WTC11 (cell line): ENCODE measurements around the gene C1orf159. TPM values are rescaled to one million over a fixed set of nuclear protein-coding genes. Genes with fewer than 3 reads are reported as not detected.

Experiments
- ATAC-seq: fragments of 200-7000 bp; cut with Tn5 transposase; 2 replicates; pipeline ENCODE4 v1.10.0; 2021; ENCODE audit warnings: mild to moderate bottlenecking, moderate library complexity
- CTCF ChIA-PET: fragments of 300-600 bp; sonication (Branson Sonifier 250); formaldehyde crosslinking; loops from one replicate; lab custom pipeline; 2021; ENCODE audit warnings: antibody characterized with exemption; lab: Charles Lee
- POLR2A ChIA-PET: fragments of 350-600 bp; sonication (Branson Sonifier 250); formaldehyde crosslinking; loops from one replicate; lab custom pipeline; 2021; ENCODE audit warnings: antibody characterized with exemption; lab: Charles Lee
- DNase-seq: peaks from one replicate; pipeline ENCODE4 v3.0.0; 2021; ENCODE audit warnings: low spot score
- H3K27ac Mint-ChIP-seq: 2 replicates; pipeline ENCODE4 v1.8.0; 2021; ENCODE audit warnings: mixed read lengths
- H3K27me3 Mint-ChIP-seq: 2 replicates; pipeline ENCODE4 v1.8.0; 2021; ENCODE audit warnings: low read depth, mild to moderate bottlenecking, moderate library complexity, mixed read lengths
- H3K36me3 Mint-ChIP-seq: 2 replicates; pipeline ENCODE4 v1.8.0; 2021; ENCODE audit warnings: mixed read lengths
- H3K4me1 Mint-ChIP-seq: 2 replicates; pipeline ENCODE4 v1.8.0; 2022; ENCODE audit warnings: mixed read lengths
- H3K4me3 Mint-ChIP-seq: 2 replicates; pipeline ENCODE4 v1.8.0; 2021; ENCODE audit warnings: mild to moderate bottlenecking, moderate library complexity, mixed read lengths
- H3K9me3 Mint-ChIP-seq: 2 replicates; pipeline ENCODE4 v1.8.0; 2021; ENCODE audit warnings: mixed read lengths
- EMX1 ChIP-seq: fragments of 250-450 bp; sonication (Bioruptor Pico); IDR thresholded peaks from 2 replicates; pipeline ENCODE4 v1.8.0; 2021; ENCODE audit warnings: mild to moderate bottlenecking
- FOXP1 ChIP-seq: sonication (generic); formaldehyde crosslinking; IDR thresholded peaks from 2 replicates; pipeline ENCODE4 v1.8.0; 2022; ENCODE audit warnings: missing genetic modification reagents, mild to moderate bottlenecking, moderate library complexity, borderline replicate concordance
- GRHL2 ChIP-seq: fragments of 250-450 bp; sonication (Bioruptor Pico); IDR thresholded peaks from 2 replicates; pipeline ENCODE4 v1.8.0; 2022; ENCODE audit warnings: mild to moderate bottlenecking, moderate library complexity; ENCODE audit not compliant: insufficient replicate concordance, severe bottlenecking
- JAZF1 ChIP-seq: fragments of 250-450 bp; sonication (Bioruptor Pico); IDR thresholded peaks from 2 replicates; pipeline ENCODE4 v1.9.0; 2021; ENCODE audit warnings: moderate library complexity, mild to moderate bottlenecking, inconsistent platforms
- JUN ChIP-seq: sonication (generic); formaldehyde crosslinking; IDR thresholded peaks from 2 replicates; pipeline ENCODE4 v1.8.0; 2023; ENCODE audit warnings: mild to moderate bottlenecking, missing genetic modification reagents
- KAT7 ChIP-seq: sonication (generic); formaldehyde crosslinking; IDR thresholded peaks from 2 replicates; pipeline ENCODE4 v1.8.1; 2023; ENCODE audit warnings: missing genetic modification reagents, mild to moderate bottlenecking, borderline replicate concordance
- NFATC4 ChIP-seq: fragments of 250-450 bp; sonication (Bioruptor Pico); IDR thresholded peaks from 2 replicates; pipeline ENCODE4 v1.9.0; 2021; ENCODE audit warnings: mild to moderate bottlenecking
- NR1H2 ChIP-seq: sonication (generic); formaldehyde crosslinking; IDR thresholded peaks from 2 replicates; pipeline ENCODE4 v1.9.0; 2021; ENCODE audit warnings: mild to moderate bottlenecking, moderate library complexity, missing genetic modification reagents
- PRRX2 ChIP-seq: fragments of 250-450 bp; sonication (Bioruptor Pico); IDR thresholded peaks from 2 replicates; pipeline ENCODE4 v1.8.0; 2021; ENCODE audit warnings: mild to moderate bottlenecking
- SMAD4 ChIP-seq: sonication (generic); formaldehyde crosslinking; IDR thresholded peaks from 2 replicates; pipeline ENCODE4 v1.8.0; 2022; ENCODE audit warnings: mild to moderate bottlenecking, missing genetic modification reagents
- SOX15 ChIP-seq: fragments of 250-450 bp; sonication (Bioruptor Pico); IDR thresholded peaks from 2 replicates; pipeline ENCODE4 v1.9.0; 2021; ENCODE audit warnings: mild to moderate bottlenecking
- SP1 ChIP-seq: sonication (generic); formaldehyde crosslinking; conservative IDR thresholded peaks from 2 replicates; pipeline ENCODE4 v1.8.1; 2022; ENCODE audit warnings: missing genetic modification reagents
- TEAD1 ChIP-seq: sonication (generic); formaldehyde crosslinking; IDR thresholded peaks from 2 replicates; pipeline ENCODE4 v1.8.0; 2022; ENCODE audit warnings: mild to moderate bottlenecking, missing genetic modification reagents
- TEAD4 ChIP-seq: sonication (generic); formaldehyde crosslinking; IDR thresholded peaks from 2 replicates; pipeline ENCODE4 v1.8.0; 2022; ENCODE audit warnings: mild to moderate bottlenecking, missing genetic modification reagents
- ZNF263 ChIP-seq: sonication (generic); formaldehyde crosslinking; IDR thresholded peaks from 2 replicates; pipeline ENCODE4 v1.8.1; 2022; ENCODE audit warnings: low read depth, mild to moderate bottlenecking, moderate library complexity, missing genetic modification reagents
- ZNF317 ChIP-seq: sonication (generic); formaldehyde crosslinking; IDR thresholded peaks from 2 replicates; pipeline ENCODE4 v1.8.1; 2023; ENCODE audit warnings: low read depth, mild to moderate bottlenecking, moderate library complexity, missing genetic modification reagents, borderline replicate concordance
- ZNF416 ChIP-seq: fragments of 250-450 bp; sonication (Bioruptor Pico); IDR thresholded peaks from 2 replicates; pipeline ENCODE4 v1.9.0; 2021; ENCODE audit warnings: mild to moderate bottlenecking, inconsistent platforms
- total RNA-seq: library from RNA; stranded (reverse); gene quantifications from 3 replicates; pipeline ENCODE4 v1.2.3, GENCODE V29; 2021
- TF ChIP-seq, protein P1 (sequence below): fragments of 250-450 bp; sonication (Bioruptor Pico); IDR thresholded peaks from 2 replicates; pipeline ENCODE4 v1.9.0; 2021; ENCODE audit warnings: moderate library complexity, mild to moderate bottlenecking, inconsistent platforms, borderline replicate concordance
- TF ChIP-seq, protein P2 (sequence below): sonication (generic); formaldehyde crosslinking; IDR thresholded peaks from 2 replicates; pipeline ENCODE4 v1.8.1; 2022; ENCODE audit warnings: missing genetic modification reagents, borderline replicate concordance
- TF ChIP-seq, protein P3 (sequence below): fragments of 250-450 bp; sonication (Bioruptor Pico); IDR thresholded peaks from 2 replicates; pipeline ENCODE4 v1.8.0; 2021; ENCODE audit warnings: mild to moderate bottlenecking
- TF ChIP-seq, protein P4 (sequence below): sonication (generic); formaldehyde crosslinking; IDR thresholded peaks from 2 replicates; pipeline ENCODE4 v1.8.1; 2022; ENCODE audit warnings: mild to moderate bottlenecking, moderate library complexity, missing genetic modification reagents
- TF ChIP-seq, protein P5 (sequence below): sonication (generic); formaldehyde crosslinking; IDR thresholded peaks from 2 replicates; pipeline ENCODE4 v1.8.1; 2023; ENCODE audit warnings: mild to moderate bottlenecking, missing genetic modification reagents
- TF ChIP-seq, protein P6 (sequence below): fragments of 250-450 bp; sonication (Bioruptor Pico); IDR thresholded peaks from 2 replicates; pipeline ENCODE4 v1.9.0; 2021; ENCODE audit warnings: mild to moderate bottlenecking
- TF ChIP-seq, protein P7 (sequence below): fragments of 250-450 bp; sonication (Bioruptor Pico); IDR thresholded peaks from 2 replicates; pipeline ENCODE4 v2.1.2; 2022; ENCODE audit warnings: mild to moderate bottlenecking, moderate library complexity

The C1orf159 gene
- total RNA-seq, 1 experiment from 2014 or later, result 17.8 TPM

DNA sequence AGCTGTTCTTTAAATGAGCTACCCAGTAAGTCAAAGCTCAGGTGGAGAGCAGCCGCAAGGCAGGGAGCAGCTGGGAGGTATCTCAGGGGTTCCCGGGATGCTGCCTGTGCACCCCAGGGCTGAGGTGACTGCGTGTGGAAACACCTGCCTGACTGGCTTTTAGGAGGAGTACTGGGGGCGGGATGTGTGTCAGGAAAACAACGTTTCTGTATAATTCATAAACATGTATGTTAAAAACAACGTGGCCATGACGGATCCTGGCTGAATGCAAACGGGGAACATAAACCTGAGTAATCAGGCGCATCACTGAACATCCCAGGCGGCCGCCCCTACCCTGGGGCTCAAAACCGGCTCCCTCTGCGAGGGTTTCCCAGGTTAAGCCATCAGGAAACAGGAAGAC lies 1.5 kb downstream of the C1orf159 start:
- H3K4me3 Mint-ChIP-seq, result peak overlapping the region; percentile 80
- CTCF ChIA-PET, result no interaction called here
- DNase-seq, result no peak
- TF ChIP-seq, protein P1, sequence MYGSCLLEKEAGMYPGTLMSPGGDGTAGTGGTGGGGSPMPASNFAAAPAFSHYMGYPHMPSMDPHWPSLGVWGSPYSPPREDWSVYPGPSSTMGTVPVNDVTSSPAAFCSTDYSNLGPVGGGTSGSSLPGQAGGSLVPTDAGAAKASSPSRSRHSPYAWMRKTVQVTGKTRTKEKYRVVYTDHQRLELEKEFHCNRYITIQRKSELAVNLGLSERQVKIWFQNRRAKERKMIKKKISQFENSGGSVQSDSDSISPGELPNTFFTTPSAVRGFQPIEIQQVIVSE (CRISPR knock-in tag), result no peak
- TF ChIP-seq FOXP1 (CRISPR knock-in tag), result no peak
- TF ChIP-seq ZNF317 (CRISPR knock-in tag), result no peak
- no peak for TF ChIP-seq SOX15 (CRISPR knock-in tag)
- no peak for TF ChIP-seq SP1 (CRISPR knock-in tag)
- no peak for TF ChIP-seq TEAD1 (CRISPR knock-in tag)
- TF ChIP-seq ZNF263 (CRISPR knock-in tag), result no peak
- no peak for TF ChIP-seq NFATC4 (CRISPR knock-in tag)
- TF ChIP-seq GRHL2 (CRISPR knock-in tag), result no peak
- no peak for TF ChIP-seq NR1H2 (CRISPR knock-in tag)
- no peak for TF ChIP-seq JUN (CRISPR knock-in tag)
- TF ChIP-seq KAT7 (CRISPR knock-in tag), result no peak
- TF ChIP-seq PRRX2 (CRISPR knock-in tag), result no peak
- no peak for TF ChIP-seq SMAD4
- TF ChIP-seq, protein P2, sequence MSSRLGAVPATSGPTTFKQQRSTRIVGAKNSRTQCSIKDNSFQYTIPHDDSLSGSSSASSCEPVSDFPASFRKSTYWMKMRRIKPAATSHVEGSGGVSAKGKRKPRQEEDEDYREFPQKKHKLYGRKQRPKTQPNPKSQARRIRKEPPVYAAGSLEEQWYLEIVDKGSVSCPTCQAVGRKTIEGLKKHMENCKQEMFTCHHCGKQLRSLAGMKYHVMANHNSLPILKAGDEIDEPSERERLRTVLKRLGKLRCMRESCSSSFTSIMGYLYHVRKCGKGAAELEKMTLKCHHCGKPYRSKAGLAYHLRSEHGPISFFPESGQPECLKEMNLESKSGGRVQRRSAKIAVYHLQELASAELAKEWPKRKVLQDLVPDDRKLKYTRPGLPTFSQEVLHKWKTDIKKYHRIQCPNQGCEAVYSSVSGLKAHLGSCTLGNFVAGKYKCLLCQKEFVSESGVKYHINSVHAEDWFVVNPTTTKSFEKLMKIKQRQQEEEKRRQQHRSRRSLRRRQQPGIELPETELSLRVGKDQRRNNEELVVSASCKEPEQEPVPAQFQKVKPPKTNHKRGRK (CRISPR knock-in tag), result no peak
- no peak for TF ChIP-seq JAZF1 (CRISPR knock-in tag)
- no peak for TF ChIP-seq ZNF416 (CRISPR knock-in tag)
- TF ChIP-seq, protein P3, sequence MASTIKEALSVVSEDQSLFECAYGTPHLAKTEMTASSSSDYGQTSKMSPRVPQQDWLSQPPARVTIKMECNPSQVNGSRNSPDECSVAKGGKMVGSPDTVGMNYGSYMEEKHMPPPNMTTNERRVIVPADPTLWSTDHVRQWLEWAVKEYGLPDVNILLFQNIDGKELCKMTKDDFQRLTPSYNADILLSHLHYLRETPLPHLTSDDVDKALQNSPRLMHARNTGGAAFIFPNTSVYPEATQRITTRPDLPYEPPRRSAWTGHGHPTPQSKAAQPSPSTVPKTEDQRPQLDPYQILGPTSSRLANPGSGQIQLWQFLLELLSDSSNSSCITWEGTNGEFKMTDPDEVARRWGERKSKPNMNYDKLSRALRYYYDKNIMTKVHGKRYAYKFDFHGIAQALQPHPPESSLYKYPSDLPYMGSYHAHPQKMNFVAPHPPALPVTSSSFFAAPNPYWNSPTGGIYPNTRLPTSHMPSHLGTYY (CRISPR knock-in tag), result no peak
- TF ChIP-seq, all 79 proteins: peak for 0
- Mint-ChIP-seq H3K27ac (no peak overlapping the region), H3K9me3 (peaks cover 15% of the 10 kb centered on the region), H3K27me3 (peaks cover 27% of the 10 kb centered on the region), H3K36me3 (peaks cover 23% of the 10 kb centered on the region), H3K4me1 (peaks cover 17% of the 10 kb centered on the region)
- POLR2A ChIA-PET, result no interaction called here
- ATAC-seq, result no peak

DNA sequence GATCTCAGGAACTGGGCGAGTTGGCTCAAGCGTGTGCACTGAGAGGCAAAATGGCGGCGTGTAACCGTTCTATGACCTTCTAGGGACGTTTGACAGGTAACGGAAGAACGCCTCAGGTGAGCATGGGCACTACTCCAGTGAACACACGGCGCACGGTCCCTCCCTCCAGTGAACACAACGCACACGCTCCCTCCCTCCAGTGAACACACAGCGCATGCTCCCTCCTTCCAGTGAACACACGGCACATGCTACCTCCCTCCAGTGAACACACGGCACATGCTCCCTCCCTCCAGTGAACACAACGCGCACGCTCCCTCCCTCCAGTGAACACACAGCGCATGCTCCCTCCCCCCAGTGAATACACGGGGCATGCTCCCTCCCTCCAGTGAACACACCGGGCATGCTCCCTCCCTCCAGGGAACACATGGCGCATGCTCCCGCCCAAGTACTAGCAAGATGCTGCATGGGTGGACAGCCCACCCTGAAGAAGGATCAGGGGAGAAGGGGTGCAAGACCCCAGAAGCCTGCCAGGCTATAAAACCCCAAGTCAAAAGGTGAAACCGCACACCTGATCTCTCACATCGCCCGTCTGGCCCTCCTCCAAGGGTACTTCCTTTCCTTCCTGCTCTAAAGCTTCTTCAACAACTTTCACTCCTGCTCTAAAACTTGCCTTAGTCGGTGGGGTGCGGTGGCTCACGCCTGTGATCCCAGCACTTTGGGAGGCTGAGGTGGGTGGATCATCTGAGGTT lies 3.5 kb downstream of the C1orf159 start:
- DNase-seq (no peak), ATAC-seq (no peak)
- ChIA-PET CTCF (no interaction called here), POLR2A (interaction anchor here (0.7 kb wide), 1 partner anchor 33 kb away, joined by 3 read pairs; no protein-coding TSS in a partner anchor)
- H3K36me3 Mint-ChIP-seq, result peaks cover 31% of the 10 kb centered on the region
- no peak overlapping the region for H3K27ac Mint-ChIP-seq
- peaks cover 17% of the 10 kb centered on the region for H3K4me1 Mint-ChIP-seq
- no peak overlapping the region for H3K4me3 Mint-ChIP-seq
- H3K9me3 Mint-ChIP-seq, result peaks cover 23% of the 10 kb centered on the region
- H3K27me3 Mint-ChIP-seq, result peaks cover 10% of the 10 kb centered on the region
- TF ChIP-seq, protein P4, sequence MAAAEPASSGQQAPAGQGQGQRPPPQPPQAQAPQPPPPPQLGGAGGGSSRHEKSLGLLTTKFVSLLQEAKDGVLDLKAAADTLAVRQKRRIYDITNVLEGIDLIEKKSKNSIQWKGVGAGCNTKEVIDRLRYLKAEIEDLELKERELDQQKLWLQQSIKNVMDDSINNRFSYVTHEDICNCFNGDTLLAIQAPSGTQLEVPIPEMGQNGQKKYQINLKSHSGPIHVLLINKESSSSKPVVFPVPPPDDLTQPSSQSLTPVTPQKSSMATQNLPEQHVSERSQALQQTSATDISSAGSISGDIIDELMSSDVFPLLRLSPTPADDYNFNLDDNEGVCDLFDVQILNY (CRISPR knock-in tag), result no peak
- TF ChIP-seq, protein P5, sequence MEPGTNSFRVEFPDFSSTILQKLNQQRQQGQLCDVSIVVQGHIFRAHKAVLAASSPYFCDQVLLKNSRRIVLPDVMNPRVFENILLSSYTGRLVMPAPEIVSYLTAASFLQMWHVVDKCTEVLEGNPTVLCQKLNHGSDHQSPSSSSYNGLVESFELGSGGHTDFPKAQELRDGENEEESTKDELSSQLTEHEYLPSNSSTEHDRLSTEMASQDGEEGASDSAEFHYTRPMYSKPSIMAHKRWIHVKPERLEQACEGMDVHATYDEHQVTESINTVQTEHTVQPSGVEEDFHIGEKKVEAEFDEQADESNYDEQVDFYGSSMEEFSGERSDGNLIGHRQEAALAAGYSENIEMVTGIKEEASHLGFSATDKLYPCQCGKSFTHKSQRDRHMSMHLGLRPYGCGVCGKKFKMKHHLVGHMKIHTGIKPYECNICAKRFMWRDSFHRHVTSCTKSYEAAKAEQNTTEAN, result no peak
- TF ChIP-seq, protein P6, sequence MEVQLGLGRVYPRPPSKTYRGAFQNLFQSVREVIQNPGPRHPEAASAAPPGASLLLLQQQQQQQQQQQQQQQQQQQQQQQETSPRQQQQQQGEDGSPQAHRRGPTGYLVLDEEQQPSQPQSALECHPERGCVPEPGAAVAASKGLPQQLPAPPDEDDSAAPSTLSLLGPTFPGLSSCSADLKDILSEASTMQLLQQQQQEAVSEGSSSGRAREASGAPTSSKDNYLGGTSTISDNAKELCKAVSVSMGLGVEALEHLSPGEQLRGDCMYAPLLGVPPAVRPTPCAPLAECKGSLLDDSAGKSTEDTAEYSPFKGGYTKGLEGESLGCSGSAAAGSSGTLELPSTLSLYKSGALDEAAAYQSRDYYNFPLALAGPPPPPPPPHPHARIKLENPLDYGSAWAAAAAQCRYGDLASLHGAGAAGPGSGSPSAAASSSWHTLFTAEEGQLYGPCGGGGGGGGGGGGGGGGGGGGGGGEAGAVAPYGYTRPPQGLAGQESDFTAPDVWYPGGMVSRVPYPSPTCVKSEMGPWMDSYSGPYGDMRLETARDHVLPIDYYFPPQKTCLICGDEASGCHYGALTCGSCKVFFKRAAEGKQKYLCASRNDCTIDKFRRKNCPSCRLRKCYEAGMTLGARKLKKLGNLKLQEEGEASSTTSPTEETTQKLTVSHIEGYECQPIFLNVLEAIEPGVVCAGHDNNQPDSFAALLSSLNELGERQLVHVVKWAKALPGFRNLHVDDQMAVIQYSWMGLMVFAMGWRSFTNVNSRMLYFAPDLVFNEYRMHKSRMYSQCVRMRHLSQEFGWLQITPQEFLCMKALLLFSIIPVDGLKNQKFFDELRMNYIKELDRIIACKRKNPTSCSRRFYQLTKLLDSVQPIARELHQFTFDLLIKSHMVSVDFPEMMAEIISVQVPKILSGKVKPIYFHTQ (CRISPR knock-in tag), result no peak
- TF ChIP-seq, protein P7, sequence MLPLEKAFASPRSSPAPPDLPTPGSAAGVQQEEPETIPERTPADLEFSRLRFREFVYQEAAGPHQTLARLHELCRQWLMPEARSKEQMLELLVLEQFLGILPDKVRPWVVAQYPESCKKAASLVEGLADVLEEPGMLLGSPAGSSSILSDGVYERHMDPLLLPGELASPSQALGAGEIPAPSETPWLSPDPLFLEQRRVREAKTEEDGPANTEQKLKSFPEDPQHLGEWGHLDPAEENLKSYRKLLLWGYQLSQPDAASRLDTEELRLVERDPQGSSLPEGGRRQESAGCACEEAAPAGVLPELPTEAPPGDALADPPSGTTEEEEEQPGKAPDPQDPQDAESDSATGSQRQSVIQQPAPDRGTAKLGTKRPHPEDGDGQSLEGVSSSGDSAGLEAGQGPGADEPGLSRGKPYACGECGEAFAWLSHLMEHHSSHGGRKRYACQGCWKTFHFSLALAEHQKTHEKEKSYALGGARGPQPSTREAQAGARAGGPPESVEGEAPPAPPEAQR (CRISPR knock-in tag), result no peak
- TF ChIP-seq TEAD4 (CRISPR knock-in tag) (no peak), EMX1 (CRISPR knock-in tag) (no peak)
- TF ChIP-seq, protein P2 (CRISPR knock-in tag), result no peak
